ENCODE data around the gene PGRMC1.
A peak's percentile ranks its signal among the peaks of the same experiment; 100 is the strongest.

GRCh38 chrX:119218198-119218597, 17.9 kb upstream of the PGRMC1 start:
- TF ChIP-seq POLR2A (IDR thresholded peaks at IDR 0.05; ENCODE audit: extremely low read depth, insufficient read length) (no peak), CTCF (IDR thresholded peaks at IDR 0.05; ENCODE audit: low read depth, low read length) (peak; percentile 15), MYC (IDR thresholded peaks at IDR 0.05; ENCODE audit: low read depth, low read length) (no peak)

Measured in NB4 (cell line).